Measurements from ENCODE around the gene ZDHHC3. TPM values are rescaled to one million over a fixed set of nuclear protein-coding genes. Genes with fewer than 3 reads are reported as not detected.

The ZDHHC3 gene
- total RNA-seq, 1 donor from 2014 or later, result 66.6 TPM

GRCh38 chr3:44930911-44931310 lies 45.1 kb downstream of the ZDHHC3 start:
- Histone ChIP-seq H3K4me1 (ENCODE audit: insufficient read depth, low read length) (no peaks in the 10 kb centered on the region), H2AFZ (ENCODE audit: low read depth, low read length) (no peak overlapping the region), H3K9me3 (ENCODE audit: insufficient read depth, low read depth, low read length) (no peaks in the 10 kb centered on the region), H3K36me3 (ENCODE audit: insufficient read depth, low read length) (peaks cover 2% of the 10 kb centered on the region), H3K27me3 (ENCODE audit: insufficient read depth, low read length) (no peaks in the 10 kb centered on the region), H4K20me1 (ENCODE audit: insufficient read depth, low read length) (peaks cover 15% of the 10 kb centered on the region), H3K27ac (ENCODE audit: low read depth, low read length) (no peak overlapping the region), H3K4me3 (ENCODE audit: insufficient read depth, low read depth, low read length) (no peak overlapping the region), H3K4me2 (ENCODE audit: low read length) (no peak overlapping the region), H3K79me2 (ENCODE audit: insufficient read depth, low read length) (no peaks in the 10 kb centered on the region), H3K9ac (ENCODE audit: low read length) (no peak overlapping the region)
- Mint-ChIP-seq H3K4me3 (ENCODE audit: unreplicated experiment) (no peak overlapping the region), H3K4me1 (ENCODE audit: low read depth, unreplicated experiment) (no peaks in the 10 kb centered on the region), H3K27me3 (ENCODE audit: low read depth, unreplicated experiment) (no peaks in the 10 kb centered on the region), H3K9me3 (ENCODE audit: unreplicated experiment) (no peaks in the 10 kb centered on the region), H3K36me3 (ENCODE audit: low read depth, unreplicated experiment) (peaks cover 24% of the 10 kb centered on the region), H3K27ac (ENCODE audit: unreplicated experiment) (no peak overlapping the region)
- FAIRE-seq (no peak), DNase-seq (ENCODE audit: low read depth) (no peak)
- no peak for TF ChIP-seq CTCF (IDR thresholded peaks at IDR 0.05; ENCODE audit: insufficient read depth, low read depth, low read length)

GRCh38 chr3:44929782-44930181 lies 46.2 kb downstream of the ZDHHC3 start:
- no peak overlapping the region for H3K27ac ChIP-seq (ENCODE audit: low read depth, low read length)
- no peak overlapping the region for H3K9ac ChIP-seq (ENCODE audit: low read length)
- no peaks in the 10 kb centered on the region for H3K27me3 Mint-ChIP-seq (ENCODE audit: low read depth, unreplicated experiment)
- no peak overlapping the region for H3K4me3 ChIP-seq (ENCODE audit: insufficient read depth, low read depth, low read length)
- no peak overlapping the region for H3K4me2 ChIP-seq (ENCODE audit: low read length)
- TF ChIP-seq CTCF (IDR thresholded peaks at IDR 0.05; ENCODE audit: insufficient read depth, low read depth, low read length) (no peak), EZH2 (IDR thresholded peaks at IDR 0.05; ENCODE audit: insufficient read depth, low read length) (no peak)
- H3K4me1 Mint-ChIP-seq (ENCODE audit: low read depth, unreplicated experiment), result peaks cover under 1% of the 10 kb centered on the region
- H3K4me3 Mint-ChIP-seq (ENCODE audit: unreplicated experiment), result no peak overlapping the region
- H3K9me3 Mint-ChIP-seq (ENCODE audit: unreplicated experiment), result no peaks in the 10 kb centered on the region
- H3K36me3 Mint-ChIP-seq (ENCODE audit: low read depth, unreplicated experiment), result peaks cover 25% of the 10 kb centered on the region
- no peaks in the 10 kb centered on the region for H3K79me2 ChIP-seq (ENCODE audit: insufficient read depth, low read length)
- no peak for FAIRE-seq
- no peak overlapping the region for H2AFZ ChIP-seq (ENCODE audit: low read depth, low read length)
- H3K9me3 ChIP-seq (ENCODE audit: insufficient read depth, low read depth, low read length), result no peaks in the 10 kb centered on the region
- no peak for DNase-seq (ENCODE audit: low read depth)
- H3K36me3 ChIP-seq (ENCODE audit: insufficient read depth, low read length), result peaks cover 2% of the 10 kb centered on the region
- H3K27me3 ChIP-seq (ENCODE audit: insufficient read depth, low read length), result no peaks in the 10 kb centered on the region
- H3K4me1 ChIP-seq (ENCODE audit: insufficient read depth, low read length), result no peaks in the 10 kb centered on the region
- no peak overlapping the region for H3K27ac Mint-ChIP-seq (ENCODE audit: unreplicated experiment)
- H4K20me1 ChIP-seq (ENCODE audit: insufficient read depth, low read length), result peaks cover 9% of the 10 kb centered on the region

GRCh38 chr3:44927371-44927770 lies 48.6 kb downstream of the ZDHHC3 start:
- Histone ChIP-seq H3K9me3 (ENCODE audit: insufficient read depth, low read depth, low read length) (no peaks in the 10 kb centered on the region), H3K27me3 (ENCODE audit: insufficient read depth, low read length) (no peaks in the 10 kb centered on the region), H3K4me2 (ENCODE audit: low read length) (no peak overlapping the region), H2AFZ (ENCODE audit: low read depth, low read length) (no peak overlapping the region), H3K27ac (ENCODE audit: low read depth, low read length) (no peak overlapping the region), H3K4me3 (ENCODE audit: insufficient read depth, low read depth, low read length) (no peak overlapping the region), H3K79me2 (ENCODE audit: insufficient read depth, low read length) (no peaks in the 10 kb centered on the region), H3K9ac (ENCODE audit: low read length) (no peak overlapping the region), H3K4me1 (ENCODE audit: insufficient read depth, low read length) (no peaks in the 10 kb centered on the region), H4K20me1 (ENCODE audit: insufficient read depth, low read length) (no peaks in the 10 kb centered on the region), H3K36me3 (ENCODE audit: insufficient read depth, low read length) (peaks cover 2% of the 10 kb centered on the region)
- H3K27me3 Mint-ChIP-seq (ENCODE audit: low read depth, unreplicated experiment), result no peaks in the 10 kb centered on the region
- peaks cover 20% of the 10 kb centered on the region for H3K36me3 Mint-ChIP-seq (ENCODE audit: low read depth, unreplicated experiment)
- FAIRE-seq (no peak), DNase-seq (ENCODE audit: low read depth) (no peak)
- H3K4me1 Mint-ChIP-seq (ENCODE audit: low read depth, unreplicated experiment), result peaks cover 10% of the 10 kb centered on the region
- H3K4me3 Mint-ChIP-seq (ENCODE audit: unreplicated experiment), result no peak overlapping the region
- H3K27ac Mint-ChIP-seq (ENCODE audit: unreplicated experiment), result no peak overlapping the region
- H3K9me3 Mint-ChIP-seq (ENCODE audit: unreplicated experiment), result no peaks in the 10 kb centered on the region
- TF ChIP-seq EZH2 (IDR thresholded peaks at IDR 0.05; ENCODE audit: insufficient read depth, low read length) (no peak), CTCF (IDR thresholded peaks at IDR 0.05; ENCODE audit: insufficient read depth, low read depth, low read length) (no peak)
